AG04449 (cell line): ENCODE results near the gene RPS15.

Experiments
- CTCF ChIA-PET: fragments of 350-600 bp; formaldehyde crosslinking; extraction: SDS; loops from one replicate; lab custom pipeline; 2021; ENCODE audit warnings: antibody characterized with exemption; lab: Yijun Ruan, JAX
- POLR2A ChIA-PET: fragments of 400-600, 350-600 bp; formaldehyde crosslinking; extraction: SDS; loops from one replicate; lab custom pipeline; 2020; ENCODE audit warnings: antibody characterized with exemption, inconsistent platforms; lab: Yijun Ruan, JAX
- DNase-seq: peaks from one replicate; pipeline ENCODE4 v3.0.0-alpha.2; 2010; ENCODE audit warnings: low read depth, low spot score
- H3K4me3 ChIP-seq: 2 replicates; pipeline ENCODE4 v1.5.1; 2011; ENCODE audit warnings: low read depth, mild to moderate bottlenecking, control low read depth, low read length
- TF ChIP-seq, protein P1 (sequence below): IDR thresholded peaks from one replicate; pipeline ENCODE4 v1.5.1; 2011; ENCODE audit warnings: mild to moderate bottlenecking, moderate library complexity, low read length, control low read depth, inconsistent platforms; ENCODE audit not compliant: insufficient read depth; ENCODE audit errors: missing control alignments

The RPS15 gene

DNA sequence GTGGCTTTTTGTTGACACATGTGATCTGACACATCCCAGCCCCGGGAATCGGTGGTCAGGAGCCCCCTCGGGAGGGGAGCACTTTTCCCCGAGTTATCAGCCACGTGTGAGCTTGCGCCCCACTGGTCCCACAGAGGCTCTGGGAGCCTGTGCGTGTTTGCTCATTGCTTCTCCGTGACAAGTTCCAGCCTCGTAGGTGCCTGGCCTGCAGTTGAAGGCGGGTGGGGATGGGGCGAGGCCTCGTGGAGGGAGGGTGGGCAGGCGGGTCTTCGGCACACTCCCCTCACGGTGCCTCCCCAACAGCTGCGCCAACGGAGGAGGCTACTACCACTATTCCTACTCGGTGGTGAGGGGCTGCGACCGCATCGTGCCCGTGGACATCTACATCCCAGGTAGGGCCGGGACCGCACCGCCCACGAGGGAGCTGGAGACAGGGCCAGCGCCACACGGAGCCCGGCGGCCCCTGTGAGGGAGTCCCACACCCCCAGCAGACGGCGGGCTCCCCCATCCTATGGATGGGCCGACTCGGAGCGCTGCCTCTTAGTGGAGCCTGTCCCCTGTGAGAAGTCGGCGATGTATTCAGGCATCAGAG, 45.2 kb upstream of the RPS15 start:
- H3K4me3 ChIP-seq, result no peak overlapping the region
- DNase-seq, result no peak
- ChIA-PET CTCF (no interaction called here), POLR2A (no interaction called here)
- TF ChIP-seq, protein P1, sequence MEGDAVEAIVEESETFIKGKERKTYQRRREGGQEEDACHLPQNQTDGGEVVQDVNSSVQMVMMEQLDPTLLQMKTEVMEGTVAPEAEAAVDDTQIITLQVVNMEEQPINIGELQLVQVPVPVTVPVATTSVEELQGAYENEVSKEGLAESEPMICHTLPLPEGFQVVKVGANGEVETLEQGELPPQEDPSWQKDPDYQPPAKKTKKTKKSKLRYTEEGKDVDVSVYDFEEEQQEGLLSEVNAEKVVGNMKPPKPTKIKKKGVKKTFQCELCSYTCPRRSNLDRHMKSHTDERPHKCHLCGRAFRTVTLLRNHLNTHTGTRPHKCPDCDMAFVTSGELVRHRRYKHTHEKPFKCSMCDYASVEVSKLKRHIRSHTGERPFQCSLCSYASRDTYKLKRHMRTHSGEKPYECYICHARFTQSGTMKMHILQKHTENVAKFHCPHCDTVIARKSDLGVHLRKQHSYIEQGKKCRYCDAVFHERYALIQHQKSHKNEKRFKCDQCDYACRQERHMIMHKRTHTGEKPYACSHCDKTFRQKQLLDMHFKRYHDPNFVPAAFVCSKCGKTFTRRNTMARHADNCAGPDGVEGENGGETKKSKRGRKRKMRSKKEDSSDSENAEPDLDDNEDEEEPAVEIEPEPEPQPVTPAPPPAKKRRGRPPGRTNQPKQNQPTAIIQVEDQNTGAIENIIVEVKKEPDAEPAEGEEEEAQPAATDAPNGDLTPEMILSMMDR, result no peak

DNA sequence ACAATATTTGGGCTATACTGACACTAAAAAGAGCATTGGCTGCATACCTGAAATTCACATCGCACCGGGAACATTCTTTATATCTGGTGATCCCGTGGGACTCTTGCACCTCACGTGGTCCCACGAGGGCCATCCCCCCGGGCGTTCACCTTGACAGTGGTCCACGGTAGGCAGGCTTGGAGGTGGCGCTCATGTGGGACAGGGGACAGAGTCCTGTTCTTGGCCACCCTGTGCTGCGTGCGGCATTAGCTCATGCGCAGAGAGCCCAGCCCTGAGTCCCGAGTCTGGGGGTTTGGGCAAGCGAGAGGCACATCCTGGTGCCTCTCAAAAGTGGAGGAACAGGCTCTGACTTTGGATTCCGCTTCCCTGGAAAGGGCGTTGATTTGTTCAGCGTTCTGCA, 44.4 kb upstream of the RPS15 start:
- H3K4me3 ChIP-seq, result no peak overlapping the region
- no peak for DNase-seq
- ChIA-PET CTCF (interaction anchor here (1.3 kb wide), 1 partner anchor 9 kb away, joined by 4 read pairs; no protein-coding TSS in a partner anchor), POLR2A (no interaction called here)
- TF ChIP-seq, protein P1, result no peak

DNA sequence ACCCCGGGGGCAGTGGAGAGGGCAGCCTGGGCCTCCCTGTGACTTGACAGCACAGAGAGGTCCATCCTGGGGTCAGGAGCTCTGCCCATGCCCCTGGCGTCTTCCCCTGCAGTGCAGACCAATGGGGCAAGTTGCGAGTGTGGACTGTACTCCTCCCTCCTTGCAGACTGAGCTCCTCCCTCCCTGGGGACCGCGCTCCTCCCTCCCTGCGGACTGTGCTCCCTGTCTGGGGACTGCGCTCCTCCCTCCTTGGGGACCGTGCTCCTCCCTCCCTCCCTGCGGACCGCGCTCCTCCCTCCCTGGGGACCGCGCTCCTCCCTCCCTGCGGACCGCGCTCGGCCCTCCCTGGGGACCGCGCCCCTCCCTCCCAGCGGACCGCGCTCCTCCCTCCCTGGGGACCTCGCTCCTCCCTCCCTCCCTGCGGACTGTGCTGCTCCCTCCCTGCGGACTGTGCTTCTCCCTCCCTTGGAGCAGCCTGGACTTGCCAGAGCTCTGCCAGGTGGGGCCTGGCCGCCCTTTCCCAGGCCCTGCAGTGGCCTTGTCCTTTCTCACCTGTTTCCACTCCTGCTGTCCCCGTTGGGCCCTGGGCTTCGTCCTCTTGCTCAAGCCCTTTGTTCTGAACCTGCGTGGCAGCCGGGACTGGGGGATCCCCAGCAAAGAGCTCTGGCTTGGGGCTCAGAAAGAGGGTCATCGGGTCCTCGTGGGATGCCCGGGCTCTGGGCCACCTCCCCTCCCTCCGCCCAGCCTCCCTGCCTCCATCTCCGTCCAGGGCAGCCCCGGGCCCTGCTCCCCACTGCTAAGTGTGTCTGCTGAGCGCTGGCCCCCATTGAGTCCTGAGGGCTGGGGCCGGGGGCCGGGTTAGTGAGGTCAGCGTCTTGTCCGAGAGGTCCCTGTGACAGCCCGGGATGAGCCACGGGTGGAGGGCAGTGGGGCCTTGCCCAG, 43.7 kb upstream of the RPS15 start:
- TF ChIP-seq, protein P1, result no peak
- ChIA-PET POLR2A (no interaction called here), CTCF (interaction anchor here (1.1 to 1.3 kb wide), 2 partner anchors 9 to 114 kb away, joined by 3 to 4 read pairs; no protein-coding TSS in a partner anchor)
- no peak overlapping the region for H3K4me3 ChIP-seq
- no peak for DNase-seq

DNA sequence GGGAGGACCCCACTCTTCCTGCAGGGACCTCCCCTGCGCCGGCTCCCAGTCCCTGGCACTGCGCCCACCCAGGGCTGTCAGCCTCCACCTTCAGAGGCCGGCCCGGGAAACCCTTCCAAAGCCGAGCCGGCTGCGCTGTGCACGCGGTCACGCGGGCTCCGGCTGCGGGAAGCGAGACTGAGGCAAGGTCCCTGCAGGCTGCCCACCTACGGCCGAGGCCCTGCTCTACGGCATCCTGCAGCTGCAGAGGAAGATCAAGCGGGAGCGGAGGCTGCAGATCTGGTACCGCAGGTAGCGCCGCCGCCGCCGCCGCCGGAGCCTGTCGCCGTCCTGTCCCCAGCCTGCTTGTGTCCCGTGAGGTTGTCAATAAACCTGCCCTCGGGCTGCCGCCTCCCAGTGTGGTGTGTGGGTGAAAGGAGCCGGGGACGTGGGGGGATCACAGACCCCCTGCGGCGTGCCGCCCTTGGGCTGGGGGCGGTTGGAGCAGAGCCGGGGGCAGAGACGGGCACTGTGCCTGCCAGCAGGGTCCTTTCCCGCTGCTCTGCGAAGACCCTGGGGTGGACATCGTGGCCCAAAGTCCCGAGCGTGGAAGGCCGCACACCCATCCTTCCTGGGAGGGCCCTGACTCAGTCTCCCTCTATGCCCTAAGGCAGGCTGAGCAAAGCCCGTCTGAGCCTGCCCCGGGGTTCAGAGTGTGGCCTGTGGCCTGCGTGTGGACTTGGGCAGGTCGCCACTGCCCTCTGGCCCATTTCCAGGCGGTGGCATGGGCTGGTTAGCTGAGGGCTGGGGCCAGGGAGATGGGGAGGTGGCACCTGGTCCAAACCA, 42.8 kb upstream of the RPS15 start:
- TF ChIP-seq, protein P1, result no peak
- CTCF ChIA-PET, result interaction anchor here (1.1 to 1.3 kb wide), 2 partner anchors 8 to 115 kb away, joined by 3 to 4 read pairs; no protein-coding TSS in a partner anchor
- POLR2A ChIA-PET, result no interaction called here
- DNase-seq, result no peak
- H3K4me3 ChIP-seq, result no peak overlapping the region

DNA sequence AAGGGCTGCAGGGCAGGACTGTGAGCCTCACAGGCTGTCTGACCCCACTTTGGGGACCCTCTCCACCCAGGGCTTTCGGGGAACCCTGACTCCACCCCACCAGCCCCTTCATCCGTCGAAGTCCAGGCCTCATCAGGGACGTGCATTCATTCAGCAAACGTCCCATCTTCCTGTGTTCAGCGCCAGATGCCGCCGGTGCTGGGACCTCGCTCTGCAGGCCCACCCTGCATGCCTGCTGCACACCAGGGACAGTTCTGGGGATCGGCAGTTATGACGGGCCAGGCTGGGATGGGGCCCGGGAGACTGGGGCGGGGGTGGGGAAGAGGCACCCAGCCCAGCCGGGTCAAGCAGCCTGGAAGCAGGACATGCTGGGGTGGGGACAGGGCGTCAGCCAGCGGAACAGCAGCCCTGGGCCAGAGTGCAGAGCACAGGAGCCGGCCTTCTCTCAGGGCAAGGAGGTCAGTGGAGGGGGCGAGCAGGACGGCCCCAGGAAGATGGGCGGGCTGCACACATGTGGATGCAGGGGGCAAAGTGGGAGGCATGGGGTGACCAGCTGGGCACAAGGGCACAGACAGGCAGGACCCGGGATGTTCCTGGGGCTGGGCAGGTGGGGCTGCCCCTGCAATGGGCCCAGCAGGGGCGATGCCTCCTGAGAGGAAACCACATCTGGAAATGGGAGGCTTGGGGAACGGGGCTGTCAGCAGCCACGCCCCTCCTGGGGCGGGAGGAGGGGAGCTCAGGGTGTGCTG, 42.0 kb upstream of the RPS15 start:
- no peak for DNase-seq
- POLR2A ChIA-PET, result no interaction called here
- no peak overlapping the region for H3K4me3 ChIP-seq
- CTCF ChIA-PET, result interaction anchor here (1.0 to 1.3 kb wide), 2 partner anchors 10 to 116 kb away, joined by 3 read pairs; no protein-coding TSS in a partner anchor
- TF ChIP-seq, protein P1, result no peak
